Ishikawa (cell line): ENCODE measurements around the gene GAS7.

Experiments used
- CREB1 ChIP-seq: IDR thresholded peaks from 2 replicates; pipeline ENCODE4 v1.6.1; 2012; ENCODE audit warnings: low read depth
- EP300 ChIP-seq: IDR thresholded peaks from 2 replicates; pipeline ENCODE4 v1.6.1; 2012; ENCODE audit warnings: borderline replicate concordance
- RAD21 ChIP-seq: IDR thresholded peaks from 2 replicates; pipeline ENCODE4 v1.6.1; 2012; ENCODE audit warnings: low read depth
- REST ChIP-seq: IDR thresholded peaks from 2 replicates; pipeline ENCODE4 v1.6.1; 2012; ENCODE audit warnings: low read depth, mild to moderate bottlenecking
- TEAD4 ChIP-seq: IDR thresholded peaks from 2 replicates; pipeline ENCODE4 v1.6.1; 2012
- YY1 ChIP-seq: IDR thresholded peaks from 2 replicates; pipeline ENCODE4 v1.6.1; 2012; ENCODE audit warnings: low read depth
- TF ChIP-seq, protein P1 (sequence below): IDR thresholded peaks from 2 replicates; pipeline ENCODE4 v1.6.1; 2012

DNA sequence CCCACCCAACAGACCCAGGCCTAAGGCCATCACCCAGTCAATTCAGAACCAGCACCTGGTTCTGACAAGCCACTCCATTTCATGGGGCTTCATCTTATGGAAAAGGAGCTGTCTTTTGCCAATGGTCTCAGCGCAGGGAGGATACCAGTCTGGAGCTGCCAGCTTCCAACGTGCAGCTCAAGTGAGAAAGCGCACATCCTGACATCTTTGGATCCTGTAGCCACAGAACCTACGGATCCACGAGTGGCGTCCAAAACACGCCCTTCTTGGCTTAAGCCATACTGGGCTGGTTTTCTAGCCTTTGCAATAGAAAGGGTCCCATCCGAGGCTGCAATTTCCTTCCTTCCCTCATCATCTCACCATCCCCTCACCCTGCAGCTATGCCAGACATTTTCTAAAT, 101.8 kb downstream of the GAS7 start:
- TF ChIP-seq CREB1 (no peak), RAD21 (no peak), REST (no peak), YY1 (no peak), TEAD4 (no peak), EP300 (no peak)
- TF ChIP-seq, protein P1, sequence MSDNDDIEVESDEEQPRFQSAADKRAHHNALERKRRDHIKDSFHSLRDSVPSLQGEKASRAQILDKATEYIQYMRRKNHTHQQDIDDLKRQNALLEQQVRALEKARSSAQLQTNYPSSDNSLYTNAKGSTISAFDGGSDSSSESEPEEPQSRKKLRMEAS, result no peak
